Lower lobe of right lung (tissue), 2 donors: ENCODE data around the gene AFDN. TPM values are rescaled to one million over a fixed set of nuclear protein-coding genes. Genes with fewer than 3 reads are reported as not detected.

Source experiments
- ATAC-seq, 2 donors: fragments of 200-7000 bp; cut with Tn5 transposase; one replicate each; pipeline ENCODE4 v1.9.1; 2020 to 2022; ENCODE audit warnings: mild to moderate bottlenecking in 2 of 2, moderate library complexity in 2 of 2
- DNase-seq: peaks from one replicate; pipeline ENCODE4 v3.0.0-alpha.2; 2020
- H3K27ac ChIP-seq: fragments of 200-600 bp; one replicate; pipeline ENCODE4 v1.8.0; 2022
- H3K27me3 ChIP-seq: fragments of 200-600 bp; one replicate; pipeline ENCODE4 v1.8.0; 2022; ENCODE audit warnings: low read depth
- H3K36me3 ChIP-seq: fragments of 200-600 bp; one replicate; pipeline ENCODE4 v1.8.0; 2022; ENCODE audit warnings: mild to moderate bottlenecking
- H3K4me1 ChIP-seq: fragments of 200-600 bp; one replicate; pipeline ENCODE4 v1.8.0; 2022
- H3K4me3 ChIP-seq: fragments of 200-600 bp; one replicate; pipeline ENCODE4 v1.8.0; 2022; ENCODE audit warnings: mild to moderate bottlenecking
- H3K9me3 ChIP-seq: fragments of 200-600 bp; one replicate; pipeline ENCODE4 v1.8.0; 2022
- intact Hi-C: fragments of 100-400 bp; cut with DNase I; formaldehyde crosslinking; loops from one replicate; pipeline ENCODE4 v1.11.0; 2022
- total RNA-seq: library from RNA; stranded (reverse); fragmentation: NEBNext Ultra II Directional; extraction: Animal tissue kit (Norgen Biotek cat#: 25700); gene quantifications from one replicate; pipeline ENCODE4 v1.2.1, GENCODE V29; 2021
- TF ChIP-seq, protein P1 (sequence below): fragments of 200-600 bp; IDR thresholded peaks from one replicate; pipeline ENCODE4 v1.8.0; 2022; ENCODE audit warnings: antibody characterized with exemption, mild to moderate bottlenecking
- donor health status: DM: no; HTN: yes; CAD: no; lungs with severe emphysema.

The AFDN gene
- total RNA-seq, 1 donor from 2014 or later, result 167 TPM

DNA sequence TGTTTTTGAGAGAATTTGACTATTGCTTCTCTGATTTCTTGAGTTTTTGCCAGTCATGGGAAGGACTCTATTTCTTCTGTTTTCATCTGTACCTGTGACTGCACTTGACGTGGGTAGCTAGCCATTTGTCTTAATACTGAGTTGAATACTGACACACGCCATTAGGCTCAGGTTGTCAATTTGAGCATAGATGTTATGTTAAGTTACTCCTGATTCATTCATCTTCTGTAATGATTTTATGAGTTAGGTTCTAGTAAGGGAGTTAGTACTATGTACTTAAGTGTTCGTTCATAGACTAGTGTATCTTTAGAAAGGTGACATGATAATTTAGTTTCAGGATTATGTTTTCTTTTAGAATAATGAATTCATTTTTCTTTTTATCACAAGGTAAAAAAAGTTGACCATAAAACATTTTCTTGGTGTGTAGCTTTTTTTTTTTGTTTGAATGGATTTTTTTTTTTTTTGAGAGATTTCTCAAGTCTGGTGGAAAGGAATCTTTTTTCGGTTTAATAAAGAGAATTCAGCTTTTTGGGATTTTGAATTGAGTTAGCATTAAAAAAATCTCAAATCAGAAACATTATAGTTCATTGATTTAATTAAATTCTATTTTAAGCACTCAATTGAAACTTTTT, 1.7 kb downstream of the AFDN start:
- TF ChIP-seq, protein P1, sequence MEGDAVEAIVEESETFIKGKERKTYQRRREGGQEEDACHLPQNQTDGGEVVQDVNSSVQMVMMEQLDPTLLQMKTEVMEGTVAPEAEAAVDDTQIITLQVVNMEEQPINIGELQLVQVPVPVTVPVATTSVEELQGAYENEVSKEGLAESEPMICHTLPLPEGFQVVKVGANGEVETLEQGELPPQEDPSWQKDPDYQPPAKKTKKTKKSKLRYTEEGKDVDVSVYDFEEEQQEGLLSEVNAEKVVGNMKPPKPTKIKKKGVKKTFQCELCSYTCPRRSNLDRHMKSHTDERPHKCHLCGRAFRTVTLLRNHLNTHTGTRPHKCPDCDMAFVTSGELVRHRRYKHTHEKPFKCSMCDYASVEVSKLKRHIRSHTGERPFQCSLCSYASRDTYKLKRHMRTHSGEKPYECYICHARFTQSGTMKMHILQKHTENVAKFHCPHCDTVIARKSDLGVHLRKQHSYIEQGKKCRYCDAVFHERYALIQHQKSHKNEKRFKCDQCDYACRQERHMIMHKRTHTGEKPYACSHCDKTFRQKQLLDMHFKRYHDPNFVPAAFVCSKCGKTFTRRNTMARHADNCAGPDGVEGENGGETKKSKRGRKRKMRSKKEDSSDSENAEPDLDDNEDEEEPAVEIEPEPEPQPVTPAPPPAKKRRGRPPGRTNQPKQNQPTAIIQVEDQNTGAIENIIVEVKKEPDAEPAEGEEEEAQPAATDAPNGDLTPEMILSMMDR, result no peak
- H3K27me3 ChIP-seq, result no peaks in the 10 kb centered on the region
- H3K4me1 ChIP-seq, result peaks cover 48% of the 10 kb centered on the region
- intact Hi-C loops, result no loop called here
- peak overlapping the region; percentile 86 for H3K27ac ChIP-seq
- no peaks in the 10 kb centered on the region for H3K36me3 ChIP-seq
- no peaks in the 10 kb centered on the region for H3K9me3 ChIP-seq
- peak overlapping the region; percentile 70 for H3K4me3 ChIP-seq
- DNase-seq (no peak), ATAC-seq (no peak)

DNA sequence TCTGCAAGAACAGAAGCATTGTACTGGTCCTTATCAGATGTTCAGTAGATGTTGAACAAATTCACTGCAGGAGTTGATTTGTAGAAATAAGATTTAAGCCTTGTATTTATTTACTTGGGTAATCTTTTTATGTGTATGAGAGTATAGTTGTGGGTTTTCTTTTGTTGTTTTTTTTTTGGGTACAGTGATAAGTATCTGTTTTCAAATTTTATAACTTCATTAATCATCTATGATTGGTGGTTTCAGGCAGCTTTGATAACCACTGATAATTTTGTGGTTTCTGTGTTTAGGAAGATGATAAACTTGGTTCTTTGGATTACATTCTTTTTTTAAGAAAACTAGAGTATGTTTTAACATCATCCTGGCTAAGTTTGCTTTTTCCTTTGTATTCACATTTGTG, 2.8 kb downstream of the AFDN start:
- TF ChIP-seq, protein P1, result no peak
- Histone ChIP-seq H3K36me3 (no peaks in the 10 kb centered on the region), H3K9me3 (no peaks in the 10 kb centered on the region), H3K27me3 (no peaks in the 10 kb centered on the region), H3K4me1 (peaks cover 55% of the 10 kb centered on the region), H3K27ac (no peak overlapping the region), H3K4me3 (no peak overlapping the region)
- DNase-seq, result no peak
- no peak for ATAC-seq
- intact Hi-C loops, result no loop called here

- DNase-seq, result no peak
- no peak for ATAC-seq
- Histone ChIP-seq H3K9me3 (no peaks in the 10 kb centered on the region), H3K4me3 (no peak overlapping the region), H3K27me3 (no peaks in the 10 kb centered on the region), H3K36me3 (no peaks in the 10 kb centered on the region), H3K4me1 (peaks cover 63% of the 10 kb centered on the region), H3K27ac (no peak overlapping the region)
- TF ChIP-seq, protein P1, result no peak
- intact Hi-C loops, result no loop called here
These were observed 4.6 kb downstream of the AFDN start for GRCh38 chr6:167831281-167831828.

DNA sequence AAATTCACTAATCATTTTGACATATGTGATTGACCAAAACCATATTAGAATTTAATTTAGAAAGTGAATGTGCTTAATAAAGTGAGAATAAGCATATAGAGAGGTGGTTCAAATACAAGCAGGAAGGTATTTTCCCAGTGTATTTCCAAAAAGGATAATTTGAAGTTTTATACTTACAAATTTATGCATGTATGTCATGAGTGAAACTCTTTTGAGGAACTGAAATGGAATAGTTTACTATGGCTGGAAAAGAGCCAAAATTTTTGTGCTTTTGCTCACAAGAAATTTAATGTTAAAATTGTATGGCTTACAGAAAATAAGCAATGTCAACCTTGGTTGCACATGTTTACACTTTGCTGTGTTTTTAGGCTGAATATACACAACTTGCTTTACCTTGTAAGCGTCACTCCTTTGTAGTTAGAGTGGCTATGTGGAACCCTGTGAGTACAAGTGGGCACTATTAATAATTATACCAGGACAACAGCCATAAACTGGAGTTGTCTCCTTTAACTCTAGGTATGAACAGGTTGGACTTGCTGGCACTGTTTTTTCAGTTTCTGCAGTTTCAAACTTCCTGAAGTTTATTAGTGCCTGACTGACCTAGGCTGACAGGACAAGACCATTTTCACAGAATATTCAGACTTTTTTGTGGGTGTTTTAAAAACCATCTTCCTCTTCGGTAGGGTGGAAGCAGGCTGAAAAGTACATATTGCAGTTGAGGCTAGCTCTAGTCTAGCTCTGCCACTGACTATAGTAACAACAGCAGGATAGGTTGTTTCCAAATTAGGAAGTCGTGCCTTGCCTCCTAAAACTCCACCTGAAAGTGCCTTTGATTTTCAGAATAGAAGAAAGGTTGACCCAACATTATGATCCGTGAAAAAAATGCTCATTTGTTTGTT, 6.0 kb downstream of the AFDN start:
- Histone ChIP-seq H3K36me3 (no peaks in the 10 kb centered on the region), H3K27me3 (no peaks in the 10 kb centered on the region), H3K9me3 (no peaks in the 10 kb centered on the region), H3K27ac (peak overlapping the region; percentile 14), H3K4me1 (peaks cover 63% of the 10 kb centered on the region), H3K4me3 (peak overlapping the region; percentile 17)
- peak; percentile 65 to 67 for ATAC-seq
- intact Hi-C loops, result no loop called here
- TF ChIP-seq, protein P1, result no peak
- DNase-seq, result no peak

GRCh38 chr6:167833396-167833763, 6.7 kb downstream of the AFDN start:
- DNase-seq, result no peak
- H3K27ac ChIP-seq, result peak overlapping the region; percentile 14
- peaks cover 61% of the 10 kb centered on the region for H3K4me1 ChIP-seq
- ATAC-seq, result no peak
- TF ChIP-seq, protein P1, result no peak
- H3K4me3 ChIP-seq, result peak overlapping the region; percentile 17
- no peaks in the 10 kb centered on the region for H3K9me3 ChIP-seq
- no peaks in the 10 kb centered on the region for H3K27me3 ChIP-seq
- H3K36me3 ChIP-seq, result no peaks in the 10 kb centered on the region
- intact Hi-C loops, result no loop called here
